Testis (tissue), 3 donors: ENCODE results near the gene FAM20A. TPM values are rescaled to one million over a fixed set of nuclear protein-coding genes. Genes with fewer than 3 reads are reported as not detected.

Experiments
- DNase-seq: peaks from one replicate; pipeline ENCODE4 v3.0.0-alpha.2; 2019
- H3K27ac ChIP-seq, 2 donors: fragments of 200-600 bp; sonication (generic); one replicate each; pipeline ENCODE4 v1.5.1; 2019
- H3K27me3 ChIP-seq: fragments of 200-600 bp; sonication (generic); one replicate; pipeline ENCODE4 v1.5.1; 2019
- H3K36me3 ChIP-seq: fragments of 200-600 bp; sonication (generic); one replicate; pipeline ENCODE4 v1.5.1; 2017; ENCODE audit warnings: low read depth; ENCODE audit errors: missing control alignments
- H3K4me1 ChIP-seq: fragments of 200-600 bp; sonication (generic); one replicate; pipeline ENCODE4 v1.5.1; 2019
- H3K4me3 ChIP-seq, 2 donors: fragments of 200-600 bp; sonication (generic); one replicate each; pipeline ENCODE4 v1.5.1; 2017 to 2019
- H3K9me3 ChIP-seq: fragments of 200-600 bp; sonication (generic); one replicate; pipeline ENCODE4 v1.5.1; 2017
- POLR2A ChIP-seq: fragments of 450-650 bp; IDR thresholded peaks from one replicate; pipeline ENCODE4 v1.6.1; 2017; ENCODE audit warnings: antibody characterized with exemption, mild to moderate bottlenecking, moderate library complexity
- WGBS, 2 donors: methylation state at CpG; one replicate each; pipeline ENCODE4 v1.1.5; 2018; 5-methylcytosine and 5-hydroxymethylcytosine counted together
- intact Hi-C: fragments of 100-400 bp; cut with DNase I; formaldehyde crosslinking; loops from one replicate; pipeline ENCODE4 v1.15.1; 2023; ENCODE audit warnings: low total_unique reads
- polyA plus RNA-seq: library from polyadenylated mRNA; stranded (reverse); fragments of 350-450 nt; fragmentation: Illumina TruSeq; extraction: RNeasy Lipid Tissue Mini Kit (QIAGEN cat#74804); gene quantifications from one replicate; pipeline ENCODE4 v1.2.3, GENCODE V29; 2014; ENCODE audit warnings: low read depth, low replicate concordance; ENCODE audit not compliant: insufficient read depth
- total RNA-seq, 2 donors: library from RNA; depleted of rRNA; stranded (reverse); fragments of >200 nt; gene quantifications; one replicate each; pipeline ENCODE4 v1.2.3, GENCODE V29; 2016
- TF ChIP-seq, protein P1 (sequence below), 3 experiments: fragments of 450-650 bp in 2 of 3; fragments of 200-600 bp in 1 of 3; sonication (generic) in 1 of 3; IDR thresholded peaks; one replicate each; pipeline ENCODE4 v1.5.1; 2016 to 2019; ENCODE audit warnings: antibody characterized with exemption in 3 of 3, mild to moderate bottlenecking in 2 of 3, moderate library complexity in 1 of 3

Gene FAM20A
- total and polyA plus RNA-seq, 3 donors from 2014 or later: 70.5 to 96.0 (median 93.4) TPM

DNA sequence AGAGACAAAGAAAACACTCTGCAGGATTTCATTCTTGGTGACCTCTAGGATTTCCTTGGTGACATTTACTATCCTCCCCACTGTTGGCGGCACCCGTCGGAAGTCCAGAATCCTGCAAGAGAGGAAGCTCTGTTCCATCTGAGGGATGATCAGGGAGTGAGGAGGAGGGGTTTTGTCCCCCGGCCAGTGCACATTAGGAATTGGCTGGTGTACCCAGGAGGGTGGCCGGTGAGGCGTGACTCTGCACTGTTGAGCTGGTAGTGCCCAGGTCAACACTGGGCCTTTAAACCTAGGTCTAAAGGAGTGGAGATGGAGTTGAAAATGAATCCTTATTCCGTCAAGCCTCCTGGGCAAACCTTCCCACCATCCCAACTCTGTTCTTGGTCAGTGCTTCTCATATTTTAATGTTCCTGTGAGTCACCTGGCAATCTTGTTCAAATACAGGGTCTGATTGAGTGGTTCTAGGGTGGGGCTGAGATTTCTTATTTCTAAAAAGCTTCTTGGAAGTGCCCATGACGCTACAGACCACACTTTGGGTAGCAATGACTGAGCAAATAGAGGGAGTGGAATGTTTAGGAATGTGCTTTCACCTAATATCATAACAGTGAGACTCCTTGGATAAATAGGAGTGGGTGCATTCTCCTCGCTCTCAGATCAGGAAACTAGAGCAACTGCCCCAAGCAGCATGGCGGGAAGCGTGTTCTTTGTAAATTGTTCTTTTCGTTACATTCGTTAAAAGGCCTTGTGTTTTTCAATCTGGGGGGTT lies 58.3 kb downstream of the FAM20A start:
- intact Hi-C loops: no loop called here
- no peaks in the 10 kb centered on the region for H3K36me3 ChIP-seq
- DNase-seq: no peak
- H3K27ac ChIP-seq: no peak overlapping the region
- TF ChIP-seq, protein P1, sequence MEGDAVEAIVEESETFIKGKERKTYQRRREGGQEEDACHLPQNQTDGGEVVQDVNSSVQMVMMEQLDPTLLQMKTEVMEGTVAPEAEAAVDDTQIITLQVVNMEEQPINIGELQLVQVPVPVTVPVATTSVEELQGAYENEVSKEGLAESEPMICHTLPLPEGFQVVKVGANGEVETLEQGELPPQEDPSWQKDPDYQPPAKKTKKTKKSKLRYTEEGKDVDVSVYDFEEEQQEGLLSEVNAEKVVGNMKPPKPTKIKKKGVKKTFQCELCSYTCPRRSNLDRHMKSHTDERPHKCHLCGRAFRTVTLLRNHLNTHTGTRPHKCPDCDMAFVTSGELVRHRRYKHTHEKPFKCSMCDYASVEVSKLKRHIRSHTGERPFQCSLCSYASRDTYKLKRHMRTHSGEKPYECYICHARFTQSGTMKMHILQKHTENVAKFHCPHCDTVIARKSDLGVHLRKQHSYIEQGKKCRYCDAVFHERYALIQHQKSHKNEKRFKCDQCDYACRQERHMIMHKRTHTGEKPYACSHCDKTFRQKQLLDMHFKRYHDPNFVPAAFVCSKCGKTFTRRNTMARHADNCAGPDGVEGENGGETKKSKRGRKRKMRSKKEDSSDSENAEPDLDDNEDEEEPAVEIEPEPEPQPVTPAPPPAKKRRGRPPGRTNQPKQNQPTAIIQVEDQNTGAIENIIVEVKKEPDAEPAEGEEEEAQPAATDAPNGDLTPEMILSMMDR (IDR thresholded peaks at IDR 0.05): no peak
- TF ChIP-seq POLR2A: no peak
- H3K27me3 ChIP-seq: no peaks in the 10 kb centered on the region
- H3K9me3 ChIP-seq: no peaks in the 10 kb centered on the region
- no peak overlapping the region for H3K4me3 ChIP-seq
- peaks cover 3% of the 10 kb centered on the region for H3K4me1 ChIP-seq
- WGBS, 2 donors: 91 to 94% methylated on average over 13 of the region's 13 CpGs

DNA sequence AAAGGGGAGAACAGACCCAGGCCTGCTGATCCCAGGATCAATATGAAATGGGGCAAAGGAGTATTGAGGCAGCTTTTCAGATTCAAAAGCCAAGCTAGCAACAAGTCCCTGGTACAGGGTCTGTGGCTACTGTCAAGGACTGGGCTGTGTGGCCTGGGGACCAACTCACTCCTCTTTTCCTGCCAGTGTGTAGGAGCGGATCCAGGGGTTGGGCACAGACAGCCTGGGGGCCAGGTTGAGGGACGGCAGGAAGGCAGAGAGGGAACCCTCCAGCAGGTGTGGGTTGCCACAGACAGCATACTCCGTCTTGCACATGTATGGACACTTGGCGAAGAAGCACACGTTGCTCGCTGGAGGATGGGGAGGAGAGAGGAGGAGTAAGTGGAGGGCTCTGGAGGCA lies 59.4 kb downstream of the FAM20A start:
- intact Hi-C loops: no loop called here

DNA sequence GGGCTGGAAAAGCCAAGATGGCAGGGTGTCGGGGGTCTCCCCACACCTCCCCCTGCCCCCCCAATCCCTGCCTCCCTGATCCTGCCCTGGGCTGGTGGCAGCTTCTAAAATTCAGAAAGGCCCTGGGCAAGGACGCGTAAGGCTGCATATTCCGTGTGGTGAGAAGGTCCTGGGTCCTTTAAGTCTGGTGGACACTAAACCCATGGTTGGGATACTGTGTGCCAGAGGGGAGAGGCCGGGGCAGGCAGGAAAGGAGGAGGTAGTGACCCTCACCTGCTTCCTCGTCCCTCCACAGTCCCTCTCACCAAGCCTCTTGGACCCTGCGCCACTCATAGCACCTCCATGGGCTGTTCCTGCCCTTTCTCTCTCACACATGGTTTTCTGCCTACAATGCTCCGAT lies 60.2 kb downstream of the FAM20A start:
- DNase-seq: no peak
- peaks cover 3% of the 10 kb centered on the region for H3K4me1 ChIP-seq
- intact Hi-C loops: no loop called here
- TF ChIP-seq, protein P1 (IDR thresholded peaks at IDR 0.05): no peak
- no peak for TF ChIP-seq POLR2A
- no peaks in the 10 kb centered on the region for H3K36me3 ChIP-seq
- WGBS, 2 donors: 92 to 93% methylated on average over 5 to 8 of the region's 8 CpGs
- no peaks in the 10 kb centered on the region for H3K27me3 ChIP-seq
- no peaks in the 10 kb centered on the region for H3K9me3 ChIP-seq
- H3K4me3 ChIP-seq: no peak overlapping the region
- peak overlapping the region in 1 of 2 donors; percentile 39 for H3K27ac ChIP-seq

More for the DNA sequence above, 59.4 kb downstream of the FAM20A start:
- Histone ChIP-seq H3K27ac (no peak overlapping the region), H3K4me1 (peaks cover 3% of the 10 kb centered on the region), H3K9me3 (no peaks in the 10 kb centered on the region), H3K4me3 (no peak overlapping the region), H3K36me3 (no peaks in the 10 kb centered on the region), H3K27me3 (no peaks in the 10 kb centered on the region)
- DNase-seq: no peak
- 93% methylated on average over 6 of the region's 6 CpGs for WGBS, 2 donors
- TF ChIP-seq, protein P1 (IDR thresholded peaks at IDR 0.05): no peak
- no peak for TF ChIP-seq POLR2A

DNA sequence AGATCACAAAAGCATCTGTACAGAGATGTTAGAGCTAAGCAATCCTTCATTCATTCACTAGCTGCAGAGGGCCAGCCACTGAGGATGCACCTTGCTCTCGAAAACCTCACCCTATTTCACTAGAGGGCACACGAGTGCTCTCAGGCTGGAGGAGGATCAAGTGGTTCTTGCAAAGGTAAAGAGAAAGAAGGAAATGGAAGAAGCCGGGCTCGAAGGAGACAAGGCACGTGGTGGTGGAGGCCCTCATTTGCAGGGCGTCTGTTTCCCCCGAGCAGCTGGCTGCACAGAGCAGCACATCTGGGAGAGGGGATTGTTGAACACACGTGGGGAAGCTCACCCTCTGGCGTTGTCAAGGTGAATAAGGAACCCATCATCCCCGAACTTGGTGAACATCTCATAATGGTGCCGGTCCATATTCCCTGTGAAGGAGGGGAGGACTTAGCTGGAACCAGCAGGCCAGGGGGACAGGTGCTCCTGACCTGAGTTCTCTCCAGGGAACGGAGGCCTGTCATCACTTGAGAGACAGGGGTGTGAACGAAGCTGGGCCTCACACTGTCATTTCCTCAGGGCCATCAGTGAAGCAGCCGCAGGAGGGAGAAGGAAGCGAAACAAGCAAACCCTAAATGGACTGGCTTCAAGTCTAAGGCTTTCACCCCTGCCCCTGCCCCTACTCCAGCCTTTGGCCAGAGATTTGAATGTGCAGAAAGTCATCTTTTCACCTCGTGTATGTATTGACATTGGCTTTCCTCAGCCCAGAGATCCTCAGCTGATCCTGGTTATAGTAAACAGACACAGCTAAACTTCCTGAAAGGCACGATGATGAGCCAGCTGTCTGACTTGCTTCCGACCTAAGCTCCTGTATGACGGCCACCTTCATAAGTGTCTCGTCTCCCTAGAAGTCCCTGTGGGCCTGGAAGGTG lies 61.4 kb downstream of the FAM20A start:
- Histone ChIP-seq H3K27me3 (no peaks in the 10 kb centered on the region), H3K36me3 (no peaks in the 10 kb centered on the region), H3K4me3 (no peak overlapping the region), H3K27ac (peak overlapping the region; percentile 1 to 12), H3K9me3 (no peaks in the 10 kb centered on the region), H3K4me1 (peaks cover 3% of the 10 kb centered on the region)
- WGBS, 2 donors: 53 to 64% methylated on average over 18 to 20 of the region's 20 CpGs
- peak; percentile 47 for DNase-seq
- TF ChIP-seq, protein P1 (IDR thresholded peaks at IDR 0.05): no peak
- no peak for TF ChIP-seq POLR2A
- intact Hi-C loops: loop anchor here (10.0 kb wide), 1 partner anchor 55 kb away; no protein-coding TSS in a partner anchor
